ENCODE results near the gene COMMD10. TPM values are rescaled to one million over a fixed set of nuclear protein-coding genes. Genes with fewer than 3 reads are reported as not detected.

COMMD10 gene
- polyA plus RNA-seq, 1 donor (not counting 4 experiments of a cell fraction or from before 2014, with no cell fraction given), result 22.3 TPM

DNA sequence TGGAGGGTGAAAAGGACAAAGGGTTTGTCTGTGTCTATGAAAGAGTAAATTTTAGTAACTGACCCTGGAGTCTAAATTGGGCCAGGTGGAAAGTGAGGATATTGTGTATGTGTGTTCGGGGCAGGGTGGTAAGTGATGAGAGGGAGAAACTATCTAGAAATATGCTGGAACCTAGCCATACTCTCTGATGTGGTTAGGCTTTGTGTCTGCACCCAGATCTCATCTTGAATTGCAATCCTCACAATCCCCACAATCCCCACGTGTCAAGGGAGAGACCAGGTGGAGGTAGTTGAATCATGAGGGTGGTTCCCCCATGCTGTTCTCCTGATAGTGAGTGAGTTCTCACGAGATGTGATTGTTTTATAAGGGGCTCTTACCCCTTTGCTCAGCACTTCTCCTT, 60.6 kb downstream of the COMMD10 start:
- H3K9ac ChIP-seq (ENCODE audit: control insufficient read depth, extremely low read depth, insufficient read depth, low read length), result no peak overlapping the region
- no peak overlapping the region for H3K4me2 ChIP-seq (ENCODE audit: control insufficient read depth, extremely low read depth, insufficient read depth, low read depth, low read length)
- no peaks in the 10 kb centered on the region for H4K20me1 ChIP-seq (ENCODE audit: control insufficient read depth, extremely low read depth, insufficient read depth, low read length)
- no peak overlapping the region for H2AFZ ChIP-seq (ENCODE audit: control insufficient read depth, low read length)
- DNase-seq (ENCODE audit: low read depth, low spot score) (no peak), FAIRE-seq (no peak)
- H3K27me3 ChIP-seq (ENCODE audit: control insufficient read depth, extremely low read depth, insufficient read depth, low read length), result no peaks in the 10 kb centered on the region
- peaks cover 9% of the 10 kb centered on the region for H3K4me1 ChIP-seq (ENCODE audit: control insufficient read depth, extremely low read depth, insufficient read depth, low read length)
- H3K79me2 ChIP-seq (ENCODE audit: control insufficient read depth, insufficient read depth, low read length), result no peaks in the 10 kb centered on the region
- H3K4me3 ChIP-seq (ENCODE audit: control insufficient read depth in 2 of 3, extremely low read depth in 1 of 3, insufficient read depth in 2 of 3, low read depth in 1 of 3, low read length in 3 of 3), result no peak overlapping the region
- no peak overlapping the region for H3K27ac ChIP-seq (ENCODE audit: control insufficient read depth, insufficient read depth, low read length)
- H3K9me1 ChIP-seq (ENCODE audit: control insufficient read depth, extremely low read depth, insufficient read depth, low read length), result no peaks in the 10 kb centered on the region
- TF ChIP-seq, protein P1, sequence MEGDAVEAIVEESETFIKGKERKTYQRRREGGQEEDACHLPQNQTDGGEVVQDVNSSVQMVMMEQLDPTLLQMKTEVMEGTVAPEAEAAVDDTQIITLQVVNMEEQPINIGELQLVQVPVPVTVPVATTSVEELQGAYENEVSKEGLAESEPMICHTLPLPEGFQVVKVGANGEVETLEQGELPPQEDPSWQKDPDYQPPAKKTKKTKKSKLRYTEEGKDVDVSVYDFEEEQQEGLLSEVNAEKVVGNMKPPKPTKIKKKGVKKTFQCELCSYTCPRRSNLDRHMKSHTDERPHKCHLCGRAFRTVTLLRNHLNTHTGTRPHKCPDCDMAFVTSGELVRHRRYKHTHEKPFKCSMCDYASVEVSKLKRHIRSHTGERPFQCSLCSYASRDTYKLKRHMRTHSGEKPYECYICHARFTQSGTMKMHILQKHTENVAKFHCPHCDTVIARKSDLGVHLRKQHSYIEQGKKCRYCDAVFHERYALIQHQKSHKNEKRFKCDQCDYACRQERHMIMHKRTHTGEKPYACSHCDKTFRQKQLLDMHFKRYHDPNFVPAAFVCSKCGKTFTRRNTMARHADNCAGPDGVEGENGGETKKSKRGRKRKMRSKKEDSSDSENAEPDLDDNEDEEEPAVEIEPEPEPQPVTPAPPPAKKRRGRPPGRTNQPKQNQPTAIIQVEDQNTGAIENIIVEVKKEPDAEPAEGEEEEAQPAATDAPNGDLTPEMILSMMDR (optimal IDR thresholded peaks at IDR 0.05 in 1 of 3, IDR thresholded peaks at IDR 0.05 in 1 of 3, conservative IDR thresholded peaks at IDR 0.05 in 1 of 3; ENCODE audit: extremely low read depth in 1 of 3, insufficient read depth in 2 of 3, low read length in 3 of 3), result no peak
- no peak for TF ChIP-seq EZH2 (IDR thresholded peaks at IDR 0.05; ENCODE audit: low read length)
- dilution Hi-C loops (cut with MboI; ENCODE audit: extremely low pct_ligation_motif_present, low sequenced_read_pairs), result no loop called here
- no peaks in the 10 kb centered on the region for H3K9me3 ChIP-seq (ENCODE audit: control insufficient read depth, low read depth, low read length)
- no peaks in the 10 kb centered on the region for H3K36me3 ChIP-seq (ENCODE audit: control insufficient read depth in 2 of 2, extremely low read depth in 1 of 2, insufficient read depth in 2 of 2, low read length in 2 of 2)

DNA sequence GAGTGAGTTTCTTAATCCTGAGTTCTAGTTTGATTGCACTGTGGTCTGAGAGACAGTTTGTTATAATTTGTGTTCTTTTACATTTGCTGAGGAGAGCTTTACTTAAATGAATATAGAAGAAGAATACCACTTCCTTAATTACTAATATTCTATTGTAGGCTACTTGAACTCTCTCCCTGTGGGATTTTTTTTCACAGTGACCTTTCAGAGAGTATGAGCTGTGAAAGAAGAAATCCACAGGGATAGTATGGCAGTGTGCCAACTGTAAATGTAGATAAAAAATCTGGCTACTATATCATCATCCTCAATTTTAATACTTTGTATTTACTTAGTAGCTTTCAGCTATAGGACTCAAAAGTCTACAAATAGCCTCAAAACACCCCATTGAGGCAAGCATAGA, 67.3 kb downstream of the COMMD10 start:
- H3K9me1 ChIP-seq (ENCODE audit: control insufficient read depth, extremely low read depth, insufficient read depth, low read length), result no peaks in the 10 kb centered on the region
- H3K27ac ChIP-seq (ENCODE audit: control insufficient read depth, insufficient read depth, low read length), result no peak overlapping the region
- H2AFZ ChIP-seq (ENCODE audit: control insufficient read depth, low read length), result no peak overlapping the region
- no peaks in the 10 kb centered on the region for H3K9me3 ChIP-seq (ENCODE audit: control insufficient read depth, low read depth, low read length)
- no peaks in the 10 kb centered on the region for H3K79me2 ChIP-seq (ENCODE audit: control insufficient read depth, insufficient read depth, low read length)
- no peaks in the 10 kb centered on the region for H3K27me3 ChIP-seq (ENCODE audit: control insufficient read depth, extremely low read depth, insufficient read depth, low read length)
- dilution Hi-C loops (cut with MboI; ENCODE audit: extremely low pct_ligation_motif_present, low sequenced_read_pairs), result no loop called here
- no peak overlapping the region for H3K4me2 ChIP-seq (ENCODE audit: control insufficient read depth, extremely low read depth, insufficient read depth, low read depth, low read length)
- no peaks in the 10 kb centered on the region for H3K4me1 ChIP-seq (ENCODE audit: control insufficient read depth, extremely low read depth, insufficient read depth, low read length)
- H3K4me3 ChIP-seq (ENCODE audit: control insufficient read depth in 2 of 3, extremely low read depth in 1 of 3, insufficient read depth in 2 of 3, low read depth in 1 of 3, low read length in 3 of 3), result no peak overlapping the region
- no peak overlapping the region for H3K9ac ChIP-seq (ENCODE audit: control insufficient read depth, extremely low read depth, insufficient read depth, low read length)
- DNase-seq (ENCODE audit: low read depth, low spot score), result no peak
- TF ChIP-seq, protein P1 (optimal IDR thresholded peaks at IDR 0.05 in 1 of 3, IDR thresholded peaks at IDR 0.05 in 1 of 3, conservative IDR thresholded peaks at IDR 0.05 in 1 of 3; ENCODE audit: extremely low read depth in 1 of 3, insufficient read depth in 2 of 3, low read length in 3 of 3), result no peak
- TF ChIP-seq EZH2 (IDR thresholded peaks at IDR 0.05; ENCODE audit: low read length), result no peak
- no peaks in the 10 kb centered on the region for H3K36me3 ChIP-seq (ENCODE audit: control insufficient read depth in 2 of 2, extremely low read depth in 1 of 2, insufficient read depth in 2 of 2, low read length in 2 of 2)
- H4K20me1 ChIP-seq (ENCODE audit: control insufficient read depth, extremely low read depth, insufficient read depth, low read length), result no peaks in the 10 kb centered on the region
- FAIRE-seq, result no peak
